AG09309 (cell line): ENCODE results near the gene SYNE3.
A peak's percentile ranks its signal among the peaks of the same experiment; 100 is the strongest.

Experiments
- DNase-seq: peaks from one replicate; pipeline ENCODE4 v3.0.0-alpha.2; 2010; ENCODE audit warnings: low read depth
- H3K4me3 ChIP-seq: 2 replicates; pipeline ENCODE4 v1.5.1; 2011; ENCODE audit warnings: mild to moderate bottlenecking, low read depth, low read length, moderate library complexity; ENCODE audit not compliant: control insufficient read depth
- CTCF ChIP-seq: IDR thresholded peaks from 2 replicates; pipeline ENCODE4 v1.5.1; 2011; ENCODE audit warnings: mild to moderate bottlenecking, low read depth, low read length, inconsistent platforms; ENCODE audit not compliant: insufficient read depth, control insufficient read depth; ENCODE audit errors: missing control alignments

The SYNE3 gene

GRCh38 chr14:95535226-95536021 is 19.0 kb upstream of the SYNE3 start:
- H3K4me3 ChIP-seq, result peak overlapping the region; percentile 70

GRCh38 chr14:95534299-95535225 is 18.1 kb upstream of the SYNE3 start, which contains the start of gene GLRX5:
Gene GLRX5, plus strand, starts transcription at chr14:95535050. Its CDS starts 40 bp downstream, at chr14:95535090.
- DNase-seq, result peak; percentile 100
- no peak for TF ChIP-seq CTCF
- peak within 1 kb of the TSS; percentile 70 for H3K4me3 ChIP-seq

More at GRCh38 chr14:95535226-95536021, 19.0 kb upstream of the SYNE3 start:
- DNase-seq, result no peak
- no peak for TF ChIP-seq CTCF

DNA sequence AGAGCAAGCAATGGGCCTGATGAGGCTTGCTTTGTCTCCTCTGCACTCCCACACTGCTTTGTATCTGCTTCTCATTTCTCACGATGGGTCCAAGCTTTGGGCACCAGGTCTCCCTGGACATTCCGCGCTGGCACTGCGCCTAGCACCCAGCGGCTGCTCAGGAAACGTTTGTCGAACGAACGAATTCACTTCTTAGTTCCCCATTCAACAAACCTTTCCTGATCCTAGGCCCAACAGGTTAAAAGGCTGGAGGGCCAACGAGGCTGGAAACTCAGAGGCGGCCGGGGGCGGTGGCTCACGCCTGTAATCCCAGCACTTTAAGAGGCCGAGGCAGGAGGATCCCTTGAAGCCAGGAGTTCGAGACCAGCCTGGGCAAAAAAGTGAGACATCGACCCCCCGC is 17.4 kb upstream of the SYNE3 start:
- DNase-seq, result no peak
- TF ChIP-seq CTCF, result no peak
- H3K4me3 ChIP-seq, result peak overlapping the region; percentile 56

- no peak for TF ChIP-seq CTCF
- H3K4me3 ChIP-seq, result peak overlapping the region; percentile 56
- no peak for DNase-seq
These were observed 17.0 kb upstream of the SYNE3 start for GRCh38 chr14:95533391-95533821.

- DNase-seq, result no peak
- H3K4me3 ChIP-seq, result no peak overlapping the region
These were observed 15.5 kb upstream of the SYNE3 start for GRCh38 chr14:95531969-95532368.

GRCh38 chr14:95531473-95531872 is 15.0 kb upstream of the SYNE3 start:
- no peak for DNase-seq
- no peak for TF ChIP-seq CTCF
- H3K4me3 ChIP-seq, result no peak overlapping the region

More at GRCh38 chr14:95531969-95532368, 15.5 kb upstream of the SYNE3 start:
- TF ChIP-seq CTCF, result no peak
